GM12872 (cell line): ENCODE data around the gene MCM3.

Experiments used
- TF ChIP-seq, protein P1 (sequence below): IDR thresholded peaks from 3 replicates; pipeline ENCODE4 v1.5.1; 2011; ENCODE audit warnings: low read depth, mild to moderate bottlenecking, low read length, moderate library complexity; ENCODE audit not compliant: insufficient read depth

MCM3 gene

GRCh38 chr6:52284460-52285176, at the start of gene MCM3:
Gene MCM3, minus strand, starts transcription at chr6:52284742. Its CDS starts 68 bp downstream, at chr6:52284674.
- TF ChIP-seq, protein P1, sequence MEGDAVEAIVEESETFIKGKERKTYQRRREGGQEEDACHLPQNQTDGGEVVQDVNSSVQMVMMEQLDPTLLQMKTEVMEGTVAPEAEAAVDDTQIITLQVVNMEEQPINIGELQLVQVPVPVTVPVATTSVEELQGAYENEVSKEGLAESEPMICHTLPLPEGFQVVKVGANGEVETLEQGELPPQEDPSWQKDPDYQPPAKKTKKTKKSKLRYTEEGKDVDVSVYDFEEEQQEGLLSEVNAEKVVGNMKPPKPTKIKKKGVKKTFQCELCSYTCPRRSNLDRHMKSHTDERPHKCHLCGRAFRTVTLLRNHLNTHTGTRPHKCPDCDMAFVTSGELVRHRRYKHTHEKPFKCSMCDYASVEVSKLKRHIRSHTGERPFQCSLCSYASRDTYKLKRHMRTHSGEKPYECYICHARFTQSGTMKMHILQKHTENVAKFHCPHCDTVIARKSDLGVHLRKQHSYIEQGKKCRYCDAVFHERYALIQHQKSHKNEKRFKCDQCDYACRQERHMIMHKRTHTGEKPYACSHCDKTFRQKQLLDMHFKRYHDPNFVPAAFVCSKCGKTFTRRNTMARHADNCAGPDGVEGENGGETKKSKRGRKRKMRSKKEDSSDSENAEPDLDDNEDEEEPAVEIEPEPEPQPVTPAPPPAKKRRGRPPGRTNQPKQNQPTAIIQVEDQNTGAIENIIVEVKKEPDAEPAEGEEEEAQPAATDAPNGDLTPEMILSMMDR = no peak

DNA sequence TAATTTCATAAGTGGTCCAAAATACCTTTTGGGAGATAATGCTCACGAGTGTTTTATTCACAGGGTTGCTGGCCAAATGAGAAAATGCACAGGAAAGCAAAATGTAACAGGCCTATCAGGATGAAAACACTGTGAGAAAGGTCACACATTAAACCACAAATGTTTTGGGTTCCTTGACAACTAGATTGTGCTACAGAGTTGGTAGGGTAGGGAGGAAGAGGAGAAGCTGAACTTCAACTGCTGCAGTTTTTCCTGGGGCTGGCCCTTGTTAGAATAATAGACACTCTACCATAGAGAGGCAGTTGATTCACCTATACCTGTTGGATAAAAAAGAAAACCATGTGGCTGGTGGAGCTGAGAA, 49.3 kb upstream of the MCM3 start:
- TF ChIP-seq, protein P1 = no peak

DNA sequence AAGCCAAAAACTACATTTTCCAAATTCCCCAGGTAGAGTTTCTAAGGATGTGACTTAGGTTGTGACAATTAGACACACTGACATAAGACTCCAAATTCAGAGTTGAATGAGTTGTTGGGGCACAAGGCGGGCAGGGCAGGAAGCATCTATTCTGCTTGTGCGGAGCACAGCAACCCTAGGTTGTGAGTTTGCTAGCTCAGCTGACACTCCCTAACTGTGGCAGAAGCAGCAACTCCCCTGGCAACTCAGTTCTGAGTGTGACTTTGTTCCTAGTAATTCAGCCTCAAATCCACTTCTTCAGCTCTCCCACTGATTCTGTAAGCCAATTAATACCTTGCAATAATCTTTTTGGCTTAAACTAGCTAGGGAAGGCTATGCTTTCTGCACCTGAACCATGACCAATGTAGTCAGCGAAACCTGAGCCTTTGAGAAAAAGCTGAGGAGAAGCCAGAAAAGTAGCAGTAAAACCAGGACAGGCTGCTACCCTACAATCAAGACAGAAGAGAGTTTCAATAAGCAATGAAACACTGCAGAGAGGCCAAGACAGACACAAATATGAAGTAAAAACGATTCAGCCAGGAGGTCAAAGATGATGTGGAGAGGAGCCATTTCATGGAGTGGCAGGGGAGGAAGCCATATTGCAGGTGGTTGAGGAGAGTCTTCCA, 47.4 kb upstream of the MCM3 start:
- TF ChIP-seq, protein P1 = no peak

DNA sequence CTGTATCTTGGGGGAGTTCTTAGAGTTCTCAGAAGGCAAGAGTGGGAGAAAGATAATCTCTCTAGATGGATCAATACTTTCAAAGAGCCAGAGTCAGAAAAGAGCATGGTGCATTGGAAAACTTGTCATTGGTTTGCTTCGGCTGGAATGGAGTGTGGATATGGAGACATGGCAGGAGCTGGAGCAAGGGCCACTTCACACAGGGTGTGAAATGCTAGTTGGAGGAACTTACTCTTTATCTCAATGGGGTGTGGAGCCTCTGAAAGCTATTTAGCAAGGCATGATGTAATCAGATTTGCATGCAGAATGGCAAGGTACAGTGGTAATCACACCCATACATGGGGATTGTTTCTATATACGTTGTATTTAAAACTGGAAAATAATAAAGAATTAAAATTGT, 45.9 kb upstream of the MCM3 start:
- TF ChIP-seq, protein P1 = no peak

DNA sequence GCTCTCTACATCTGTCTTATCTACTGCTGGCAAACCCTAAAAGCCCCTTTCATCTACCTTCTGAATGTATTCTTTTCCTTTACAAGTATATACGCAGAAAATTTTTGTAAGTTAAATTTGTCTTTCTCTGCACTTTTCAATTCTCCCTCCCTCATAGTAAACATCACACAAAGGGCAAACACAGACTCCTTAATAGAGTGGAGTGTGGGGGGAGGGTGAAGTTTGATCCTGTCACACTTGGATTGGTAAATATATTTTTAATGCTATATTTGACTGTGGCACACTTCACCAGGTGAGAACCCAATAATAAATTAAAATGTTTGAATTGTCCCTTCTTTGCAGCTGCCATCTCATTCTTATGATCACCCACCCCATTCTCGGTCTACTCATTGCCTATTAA, 44.2 kb upstream of the MCM3 start:
- TF ChIP-seq, protein P1 = no peak

GRCh38 chr6:52328303-52328662, 43.7 kb upstream of the MCM3 start:
- TF ChIP-seq, protein P1 = no peak

DNA sequence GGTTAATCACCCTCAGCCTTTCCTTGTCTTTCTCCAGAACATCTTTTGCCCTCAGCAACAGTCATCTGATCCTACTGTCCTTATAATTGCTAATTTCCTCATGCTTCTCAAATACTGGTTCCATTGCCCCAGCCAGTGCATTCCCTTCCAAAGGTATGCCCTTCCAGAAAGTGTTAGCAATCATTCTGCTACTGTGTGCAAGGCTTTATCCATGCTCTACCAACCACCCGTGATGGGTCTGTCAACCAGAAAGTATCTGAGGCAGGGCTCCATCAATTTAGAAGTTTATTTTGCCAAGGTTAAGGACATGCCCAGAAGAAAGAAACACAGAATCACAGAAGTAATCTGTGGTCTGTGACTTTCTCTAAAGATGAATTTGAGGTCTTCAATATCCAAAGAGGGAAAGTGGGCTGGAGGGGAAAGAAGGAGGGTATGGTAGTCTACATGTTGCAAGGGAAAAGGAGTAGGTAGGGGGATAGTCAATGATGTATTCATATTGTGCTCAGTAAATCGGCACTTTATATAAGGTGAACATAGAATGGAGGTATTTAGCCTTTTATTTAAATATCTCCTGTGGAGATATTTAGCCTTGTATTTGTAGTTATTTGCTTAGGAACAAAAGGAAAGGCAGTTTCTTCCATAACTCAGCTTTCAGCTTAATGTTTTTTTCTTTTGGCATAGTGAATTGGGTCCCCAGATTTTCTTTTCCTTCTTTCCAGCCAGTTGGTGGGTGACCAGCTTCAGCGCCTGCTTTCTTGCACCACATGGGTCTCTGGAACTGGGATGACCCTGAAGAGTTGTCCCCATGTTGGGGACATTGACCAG, 42.2 kb upstream of the MCM3 start:
- TF ChIP-seq, protein P1 = no peak
